ENCODE measurements around the gene MBL2.

MBL2 gene

GRCh38 chr10:52772623-52773022 lies at the start of gene MBL2:
Gene MBL2 (minus strand): TSS chr10:52772784. CDS start chr10:52771635, 1,149 bp downstream.
- in situ Hi-C loops (cut with MboI; ENCODE audit: low sequenced_read_pairs): no loop called here

- in situ Hi-C loops (cut with MboI; ENCODE audit: low sequenced_read_pairs): no loop called here
Measured at GRCh38 chr10:52820309-52820708, 47.7 kb upstream of the MBL2 start.

DNA sequence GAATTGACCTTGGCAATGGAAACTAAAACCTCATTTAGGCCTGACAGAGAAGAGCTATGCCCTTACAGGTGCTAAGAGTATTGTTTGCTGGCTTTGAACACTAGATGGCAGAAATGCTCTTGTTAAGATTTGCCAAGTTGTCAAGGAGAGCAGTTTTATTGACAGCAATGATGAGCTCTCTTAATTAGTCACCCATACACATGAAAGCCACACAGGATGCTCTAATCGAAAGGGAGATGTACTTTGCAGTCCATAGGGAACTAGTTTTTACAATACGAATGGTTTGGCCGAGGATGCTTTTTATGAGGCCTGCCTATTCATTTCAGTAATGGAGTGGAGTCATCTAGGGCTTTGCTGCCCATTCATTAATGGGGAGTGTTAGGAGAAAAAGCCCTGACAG lies 45.4 kb upstream of the MBL2 start:
- in situ Hi-C loops (cut with MboI; ENCODE audit: low sequenced_read_pairs): no loop called here

GRCh38 chr10:52814506-52814905 lies 41.9 kb upstream of the MBL2 start:
- in situ Hi-C loops (cut with MboI; ENCODE audit: low sequenced_read_pairs): no loop called here

GRCh38 chr10:52811776-52812175 lies 39.2 kb upstream of the MBL2 start:
- in situ Hi-C loops (cut with MboI; ENCODE audit: low sequenced_read_pairs): no loop called here

GRCh38 chr10:52810761-52811160 lies 38.2 kb upstream of the MBL2 start:
- in situ Hi-C loops (cut with MboI; ENCODE audit: low sequenced_read_pairs): no loop called here

- in situ Hi-C loops (cut with MboI; ENCODE audit: low sequenced_read_pairs): no loop called here
Measured at GRCh38 chr10:52807803-52808202, 35.2 kb upstream of the MBL2 start.

GRCh38 chr10:52805414-52806285 lies 33.1 kb upstream of the MBL2 start:
- in situ Hi-C loops (cut with MboI; ENCODE audit: low sequenced_read_pairs): no loop called here

- in situ Hi-C loops (cut with MboI; ENCODE audit: low sequenced_read_pairs): no loop called here
Measured at GRCh38 chr10:52801947-52802346, 29.4 kb upstream of the MBL2 start.

DNA sequence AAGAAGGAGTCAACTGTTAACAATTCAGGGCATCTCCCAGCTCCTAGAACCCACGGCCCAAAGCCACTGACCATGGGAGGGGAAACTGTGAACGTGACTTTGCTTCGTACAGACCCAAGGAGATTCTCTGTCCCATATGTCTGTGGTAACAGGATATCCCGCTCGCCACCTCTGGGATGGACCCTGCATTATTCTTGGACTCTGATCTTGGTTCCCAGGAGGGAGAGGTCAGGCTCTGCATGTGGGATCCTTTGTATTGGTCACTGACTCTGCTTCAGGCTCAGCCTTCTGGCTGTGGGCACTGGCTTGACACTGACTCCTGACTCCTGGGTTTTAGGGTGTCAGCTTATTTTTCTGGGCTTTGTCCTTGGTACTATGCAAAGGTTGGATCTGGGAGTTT lies 13.5 kb upstream of the MBL2 start:
- in situ Hi-C loops (cut with MboI; ENCODE audit: low sequenced_read_pairs): no loop called here

GRCh38 chr10:52785418-52785817 lies 12.8 kb upstream of the MBL2 start:
- in situ Hi-C loops (cut with MboI; ENCODE audit: low sequenced_read_pairs): no loop called here

DNA sequence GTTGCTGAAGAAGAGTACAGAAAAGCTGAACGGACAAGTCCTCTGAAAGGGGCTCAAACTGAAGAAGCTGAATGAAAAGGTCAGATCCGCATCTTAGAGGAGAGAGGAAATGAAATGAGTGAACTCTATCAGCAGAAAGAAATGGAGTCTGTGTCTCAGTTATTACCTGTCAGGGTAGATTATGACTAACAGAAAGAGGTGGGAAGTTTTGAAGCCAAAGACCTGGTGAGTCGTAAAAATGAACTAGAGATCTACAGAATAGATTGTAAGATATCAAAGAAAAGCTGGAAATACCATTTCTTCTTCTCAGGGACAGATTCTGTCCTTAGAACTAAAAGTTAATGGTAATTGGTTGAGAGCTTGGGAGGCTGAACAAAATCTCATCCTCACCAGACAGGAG lies 11.1 kb upstream of the MBL2 start:
- in situ Hi-C loops (cut with MboI; ENCODE audit: low sequenced_read_pairs): no loop called here

GRCh38 chr10:52782554-52782953 lies 10.0 kb upstream of the MBL2 start:
- in situ Hi-C loops (cut with MboI; ENCODE audit: low sequenced_read_pairs): no loop called here

DNA sequence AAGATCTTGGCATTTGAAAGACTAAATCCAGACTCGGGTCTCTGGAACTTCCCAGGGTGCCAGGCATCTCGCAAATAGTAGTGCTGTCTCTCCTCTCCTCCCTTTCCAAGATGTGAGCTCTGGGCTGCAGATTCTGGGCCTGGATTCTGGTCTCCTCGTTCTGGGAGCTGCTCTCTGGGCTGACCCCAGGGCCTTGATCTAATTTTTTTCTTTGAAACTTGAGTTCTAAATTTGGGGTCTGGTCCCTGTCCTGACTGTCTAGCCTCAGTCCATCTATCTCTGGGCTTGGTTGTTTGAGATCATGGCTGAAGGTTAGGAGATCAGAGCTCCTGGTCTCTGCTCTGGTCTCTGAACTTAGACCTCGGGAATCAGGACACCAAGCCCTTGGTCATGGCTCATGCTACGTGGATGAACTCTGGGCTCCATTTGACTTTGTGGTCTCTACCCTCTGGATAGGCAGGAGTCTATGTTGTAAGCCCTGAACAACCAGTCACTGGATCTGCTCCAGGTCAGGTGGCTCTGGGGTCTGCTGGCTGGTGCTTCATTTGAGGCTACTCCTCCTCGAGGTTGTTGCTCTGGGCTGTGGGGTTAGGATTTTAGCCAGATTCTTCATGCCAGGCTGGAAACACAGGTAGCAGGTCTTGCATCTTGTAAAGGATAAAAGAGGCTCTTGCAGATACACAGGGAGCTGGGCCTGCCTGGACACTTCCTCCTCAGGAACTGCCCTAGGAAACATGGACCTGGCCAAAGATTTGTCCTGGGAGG lies 8.0 kb upstream of the MBL2 start:
- in situ Hi-C loops (cut with MboI; ENCODE audit: low sequenced_read_pairs): no loop called here

DNA sequence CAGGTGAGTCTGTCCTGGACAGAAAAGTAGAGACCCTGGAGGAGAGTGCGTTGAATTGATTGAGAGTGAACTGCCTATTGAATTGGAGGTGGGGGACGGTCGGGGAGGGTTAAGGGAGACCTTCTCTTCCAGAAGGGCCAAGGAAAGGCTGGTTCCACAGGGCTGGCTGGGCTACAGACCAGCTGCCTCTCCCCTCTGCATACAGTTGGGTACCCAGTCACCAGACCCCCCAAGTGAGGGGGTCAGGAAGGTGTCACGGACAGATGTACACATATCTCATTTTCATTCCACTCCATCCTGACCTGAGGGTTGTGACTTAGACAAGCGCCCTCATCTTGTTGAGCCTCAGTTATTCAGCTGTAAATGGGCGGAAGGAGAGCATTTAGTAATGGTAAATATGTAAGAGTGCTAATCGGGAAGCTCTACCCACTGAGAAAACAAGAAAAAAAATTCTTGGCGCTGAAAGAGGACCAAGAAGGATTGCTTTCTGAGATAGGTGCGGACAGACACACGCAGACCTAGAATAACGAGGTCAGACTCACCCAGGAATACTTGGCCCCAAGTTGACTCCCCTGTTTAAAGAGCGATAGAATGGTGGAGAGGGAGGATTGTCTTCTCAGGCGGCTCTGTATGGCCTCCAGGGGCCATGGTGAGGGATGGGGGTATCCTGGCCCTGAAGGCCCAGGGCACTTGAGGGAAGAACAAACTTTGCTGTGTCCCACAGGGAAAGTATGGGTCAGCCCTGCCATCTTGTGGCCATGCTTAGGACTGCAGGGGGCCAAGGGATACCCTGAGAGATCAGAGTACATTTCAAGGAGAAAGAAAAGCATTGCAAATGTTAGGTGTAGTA lies 7.2 kb upstream of the MBL2 start:
- in situ Hi-C loops (cut with MboI; ENCODE audit: low sequenced_read_pairs): no loop called here

DNA sequence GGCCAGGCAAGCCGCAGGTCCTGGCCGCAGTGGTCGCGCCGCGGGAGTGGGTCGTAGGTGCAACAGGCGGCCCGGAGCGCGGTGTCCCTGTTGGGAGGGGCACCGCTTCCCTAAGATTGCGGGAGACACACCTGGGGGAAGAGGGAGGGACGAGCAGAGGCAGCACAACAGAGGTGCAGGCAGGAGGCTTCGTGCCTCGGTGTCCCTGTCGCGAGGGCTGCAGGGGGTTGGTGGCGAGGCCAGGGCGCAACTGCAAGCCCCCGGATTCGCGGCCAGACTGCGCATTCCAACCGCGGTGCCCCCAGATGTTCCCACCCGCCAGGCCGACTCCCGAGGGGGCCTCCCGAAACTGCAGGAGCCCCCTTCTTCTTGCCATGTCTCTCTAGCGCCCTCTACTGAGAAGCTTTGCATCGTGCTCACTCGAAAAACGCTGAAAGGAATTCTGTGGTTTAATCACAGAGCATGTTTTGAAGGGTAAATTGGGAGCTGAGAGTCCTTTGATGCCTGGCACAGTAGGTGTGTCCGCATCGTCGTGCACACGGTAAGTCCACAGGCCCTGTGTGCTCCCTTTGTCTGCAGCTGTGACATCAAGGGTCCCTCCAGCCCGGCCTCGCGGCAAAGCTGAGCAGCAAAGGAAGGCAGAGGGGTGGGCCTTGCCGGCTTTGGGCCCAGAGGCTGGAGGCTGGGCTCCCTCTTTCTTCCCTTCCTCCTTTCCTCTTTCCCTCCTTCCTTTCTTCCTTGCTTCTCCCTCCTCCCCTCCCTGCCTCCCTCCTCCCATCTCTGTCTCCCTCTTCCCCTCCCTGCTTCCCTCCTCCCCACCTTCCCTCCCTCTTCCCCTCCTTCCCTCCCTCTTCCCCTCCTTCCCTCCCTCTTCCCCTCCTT lies 6.2 kb upstream of the MBL2 start:
- in situ Hi-C loops (cut with MboI; ENCODE audit: low sequenced_read_pairs): no loop called here

- in situ Hi-C loops (cut with MboI; ENCODE audit: low sequenced_read_pairs): no loop called here
Measured at GRCh38 chr10:52777414-52777813, 4.8 kb upstream of the MBL2 start.

DNA sequence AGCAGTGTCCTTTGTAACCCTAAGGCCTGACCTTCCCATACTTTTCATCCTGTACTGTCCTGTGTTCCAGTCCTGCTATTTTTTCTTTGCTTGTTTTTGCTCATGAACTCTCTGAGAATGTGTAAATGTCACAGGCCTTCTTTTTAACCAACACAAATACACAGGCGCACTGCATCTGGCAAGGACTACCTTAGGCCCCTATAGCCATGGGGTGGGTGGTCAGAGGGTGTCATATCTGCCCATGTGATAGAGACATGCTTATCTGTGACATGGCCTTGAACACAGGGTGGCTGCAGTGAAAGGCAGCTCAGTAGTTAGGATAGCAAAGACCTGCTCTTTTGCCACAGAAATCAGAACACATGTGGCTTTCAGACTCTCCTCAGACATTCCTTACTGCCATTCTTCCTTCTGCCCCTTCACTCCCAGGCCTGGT lies 3.9 kb upstream of the MBL2 start:
- in situ Hi-C loops (cut with MboI; ENCODE audit: low sequenced_read_pairs): no loop called here

DNA sequence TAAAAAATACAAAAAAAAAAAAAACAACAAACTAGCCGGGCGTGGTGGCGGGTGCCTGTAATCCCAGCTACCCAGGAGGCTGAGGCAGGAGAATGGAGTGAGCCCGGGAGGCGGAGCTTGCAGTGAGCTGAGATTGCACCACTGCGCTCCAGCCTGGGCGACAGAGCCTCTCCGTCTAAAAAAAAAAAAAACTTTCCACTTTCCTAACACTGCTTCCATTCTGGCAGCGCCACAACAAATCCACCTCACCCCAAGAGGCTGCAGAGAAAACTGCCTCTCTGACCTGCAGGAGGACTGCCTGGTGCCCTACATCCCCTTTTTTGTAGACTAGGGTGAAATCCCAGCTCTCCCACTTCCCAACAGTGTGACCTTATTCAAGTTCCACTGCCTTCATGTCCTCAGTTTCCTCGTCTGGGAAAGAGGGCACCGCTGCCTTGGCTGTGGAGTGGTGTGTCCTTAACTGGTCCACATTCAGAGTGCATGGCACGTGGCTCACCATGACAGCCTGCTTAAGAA lies 2.6 kb upstream of the MBL2 start:
- in situ Hi-C loops (cut with MboI; ENCODE audit: low sequenced_read_pairs): no loop called here

DNA sequence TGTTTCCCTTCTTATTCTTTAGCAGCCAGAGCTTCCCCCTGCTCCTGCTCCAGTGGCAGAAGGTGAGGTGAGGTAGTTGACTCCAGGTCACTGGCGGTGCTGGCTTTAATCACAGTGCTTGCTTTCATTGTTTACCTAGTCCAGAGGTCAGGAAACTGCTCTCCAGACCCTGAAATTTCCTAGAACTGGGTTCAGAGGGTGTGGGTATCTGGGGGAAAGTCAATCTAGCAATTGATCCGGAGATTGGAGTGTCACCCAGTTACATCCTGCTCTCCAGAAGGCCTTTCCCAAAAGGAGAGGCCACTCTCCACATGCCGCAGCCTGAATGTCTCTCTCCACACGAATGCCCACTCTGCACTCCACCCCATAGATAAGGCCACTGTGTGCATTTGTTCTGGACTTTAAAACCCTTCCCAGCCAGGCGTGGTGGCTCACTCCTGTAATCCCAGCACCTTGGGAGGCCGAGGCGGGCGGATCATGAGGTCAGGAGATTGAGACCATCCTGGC lies 2.1 kb upstream of the MBL2 start:
- in situ Hi-C loops (cut with MboI; ENCODE audit: low sequenced_read_pairs): no loop called here
